ENCODE measurements around the gene POLR1E.

GRCh38 chr9:37476930-37477329 is 8.8 kb upstream of the POLR1E start:
- TF ChIP-seq CTCF (IDR thresholded peaks at IDR 0.05) (no peak), POLR2A (IDR thresholded peaks at IDR 0.05) (no peak)
